ENCODE results near the gene IFT27.
"Not testable (repeated sequence)": the region's sequence is repeated elsewhere in the genome, so short reads cannot be mapped to it uniquely, and the experiment has no call there.

Gene IFT27

DNA sequence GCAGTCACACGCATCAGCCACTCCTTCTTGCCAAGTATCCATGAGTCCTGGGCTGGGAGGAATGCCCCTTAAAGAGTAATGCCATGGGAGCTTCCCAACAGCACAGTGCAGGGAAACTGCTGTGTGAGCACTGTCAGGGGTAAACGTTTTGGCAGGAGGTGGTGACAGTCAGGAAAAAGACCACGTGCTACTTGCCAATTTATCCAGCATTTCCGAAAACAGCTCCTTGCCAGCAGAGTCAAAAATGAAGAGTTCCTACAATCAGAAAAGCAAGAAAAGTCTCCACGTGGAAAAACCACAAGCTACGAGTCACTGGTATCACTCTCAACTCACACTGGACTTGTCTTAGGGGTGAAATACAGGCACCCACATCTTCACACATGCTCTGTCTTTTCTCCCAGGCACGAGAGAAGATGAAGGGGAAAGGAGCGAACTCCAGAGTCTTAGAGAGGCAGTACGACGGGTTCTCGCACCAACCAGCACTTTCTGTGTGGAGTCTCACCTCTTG is 9.9 kb downstream of the IFT27 start:
- DNase-seq (ENCODE audit: low read depth in 2 of 2, low spot score in 1 of 2): no peak

DNA sequence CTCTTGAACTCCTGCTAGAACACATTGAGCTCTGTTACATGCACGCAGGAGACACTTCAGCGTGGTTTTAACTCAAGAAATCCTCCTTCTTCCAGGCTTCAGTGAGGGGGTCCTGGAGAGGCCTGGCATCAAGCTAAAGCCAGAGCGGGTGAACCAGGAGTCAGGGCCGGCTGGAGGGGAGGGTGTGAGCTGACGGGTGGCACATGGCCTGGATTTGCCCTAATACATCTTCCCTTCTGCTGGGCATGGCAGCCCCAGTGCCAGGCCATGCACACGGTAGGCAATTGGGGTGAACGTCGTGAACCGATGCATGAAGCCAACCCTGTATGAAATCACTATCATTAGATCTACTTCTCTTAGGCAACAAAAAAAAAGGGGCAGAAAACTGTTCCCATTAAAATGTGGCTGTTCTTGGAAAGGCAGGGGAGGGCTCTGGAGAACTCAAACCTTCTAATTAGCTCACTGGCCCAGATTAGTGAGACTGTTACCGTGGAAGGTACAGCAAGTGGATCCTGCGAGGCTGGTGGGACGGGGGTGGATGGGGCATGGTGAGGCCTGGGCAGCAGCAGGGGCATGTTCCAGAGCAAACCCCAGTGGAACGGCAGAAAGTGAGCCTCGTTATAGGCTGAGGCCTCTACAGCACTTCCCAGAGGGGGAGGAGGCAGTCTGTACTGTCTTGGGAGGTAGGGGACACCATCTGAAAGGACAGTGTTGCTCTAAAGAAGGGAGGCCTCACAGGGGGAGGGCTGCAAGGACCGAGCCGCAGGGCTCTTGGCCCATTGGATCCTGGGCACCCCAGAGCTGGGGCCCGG is 10.6 kb downstream of the IFT27 start:
- no peak for DNase-seq (ENCODE audit: low read depth in 2 of 2, low spot score in 1 of 2)

GRCh38 chr22:36764641-36765040 is 11.3 kb downstream of the IFT27 start:
- no peak for DNase-seq (ENCODE audit: low read depth in 2 of 2, low spot score in 1 of 2)

DNA sequence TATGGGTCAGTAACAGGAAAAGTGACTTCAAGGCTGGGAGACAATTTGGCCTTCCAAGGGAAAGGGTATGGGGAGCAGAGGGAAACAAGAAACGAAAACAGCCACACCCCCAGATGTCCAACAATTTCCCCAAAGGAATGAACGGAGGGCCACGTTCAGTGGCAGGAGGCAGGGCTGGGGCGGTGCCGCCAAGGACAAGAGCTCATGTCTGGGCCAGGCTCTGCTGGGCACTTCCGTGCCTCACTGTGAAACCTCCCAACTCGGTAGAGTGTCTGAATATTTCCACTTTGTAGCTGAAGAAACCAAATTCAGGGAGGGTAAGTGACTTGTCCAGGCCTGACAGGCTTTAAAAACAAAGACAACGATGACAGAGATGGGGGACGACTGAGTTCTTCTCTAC is 11.9 kb downstream of the IFT27 start:
- DNase-seq (ENCODE audit: low read depth in 2 of 2, low spot score in 1 of 2): no peak

GRCh38 chr22:36763576-36763975 is 12.3 kb downstream of the IFT27 start:
- DNase-seq (ENCODE audit: low read depth in 2 of 2, low spot score in 1 of 2): no peak

DNA sequence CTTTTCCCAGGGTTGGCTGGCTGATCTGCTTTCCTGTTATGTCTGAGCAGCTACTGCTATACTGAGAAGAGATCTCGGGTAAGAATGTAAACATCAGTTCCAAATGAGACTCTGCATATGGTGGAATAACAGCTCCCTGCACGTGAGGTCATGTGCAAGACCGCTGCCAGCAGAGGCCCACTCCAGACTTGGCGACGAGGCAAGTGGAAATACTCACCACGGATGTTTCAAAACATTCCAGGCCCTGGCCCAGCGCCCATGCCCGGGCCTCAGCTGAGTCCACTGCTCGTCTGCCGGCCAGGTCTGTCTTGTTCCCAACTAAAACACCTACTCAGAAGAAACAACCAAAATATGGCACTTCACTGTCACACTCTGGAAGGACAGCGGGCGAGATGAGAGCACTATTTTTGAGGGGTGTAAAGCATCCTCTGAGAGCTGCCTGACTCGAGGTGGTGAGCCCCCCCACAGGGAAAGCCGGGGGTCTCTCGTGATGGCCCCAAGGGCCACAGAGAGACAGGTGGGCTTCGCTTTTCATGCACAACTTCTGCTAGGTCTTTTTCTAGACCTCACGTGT is 13.1 kb downstream of the IFT27 start:
- DNase-seq (ENCODE audit: low read depth in 2 of 2, low spot score in 1 of 2): no peak

GRCh38 chr22:36761553-36762240 is 14.2 kb downstream of the IFT27 start:
- no peak for DNase-seq (ENCODE audit: low read depth in 2 of 2, low spot score in 1 of 2)

DNA sequence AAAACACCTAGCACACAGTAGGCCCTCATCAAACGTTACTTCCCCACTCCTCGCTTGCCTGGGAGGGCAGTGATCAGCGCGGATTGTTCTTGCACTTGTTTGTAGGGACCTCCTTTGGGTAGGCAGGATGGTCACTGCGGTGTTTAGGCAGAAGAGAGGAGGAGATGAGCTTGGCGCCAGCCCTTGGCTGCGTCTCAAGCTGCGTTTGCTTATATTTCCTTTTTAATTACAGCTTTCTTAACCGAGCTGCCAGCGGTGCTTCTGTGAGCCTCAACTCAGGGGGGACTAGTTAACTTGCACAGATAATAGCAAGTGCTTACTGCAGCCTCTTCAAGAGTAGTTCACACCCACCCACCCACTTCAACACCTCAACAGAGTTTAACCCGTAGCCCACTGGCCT is 15.1 kb downstream of the IFT27 start:
- no peak for DNase-seq (ENCODE audit: low read depth in 2 of 2, low spot score in 1 of 2)

DNA sequence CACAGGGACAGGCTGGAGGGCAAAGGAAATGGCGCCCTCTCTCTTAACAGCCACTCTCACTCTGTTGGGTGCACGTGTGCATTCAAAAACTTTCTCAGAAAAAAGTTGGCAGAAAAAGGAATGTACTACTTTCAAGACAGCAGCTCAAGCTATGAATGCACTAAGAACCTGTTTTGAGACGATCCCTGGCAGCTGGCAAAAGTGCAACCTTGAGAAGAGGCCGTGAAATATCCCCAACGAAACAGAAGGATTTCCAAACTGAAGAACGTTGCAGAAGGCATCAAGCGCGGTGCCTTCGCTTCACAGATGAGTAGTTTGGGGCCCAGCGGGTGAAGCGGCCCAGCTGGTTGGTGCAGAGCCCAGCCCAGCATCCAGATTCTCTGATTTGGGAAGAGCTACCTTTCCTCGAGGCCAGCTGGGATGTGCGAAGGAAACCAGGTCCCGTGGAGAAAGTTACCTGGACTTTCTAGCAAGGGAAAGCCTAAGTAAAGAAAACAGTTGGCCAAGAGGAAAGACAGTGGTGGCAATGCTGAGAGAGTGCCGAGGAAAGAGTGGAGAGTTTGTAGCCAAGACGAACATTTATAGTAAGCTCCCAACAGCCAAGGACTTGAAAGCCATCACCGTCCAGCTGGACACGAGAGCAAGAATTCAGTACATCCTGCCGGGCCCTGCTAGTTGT is 16.3 kb downstream of the IFT27 start:
- no peak for DNase-seq (ENCODE audit: low read depth in 2 of 2, low spot score in 1 of 2)

- no peak for DNase-seq (ENCODE audit: low read depth in 2 of 2, low spot score in 1 of 2)
These were observed 17.1 kb downstream of the IFT27 start for GRCh38 chr22:36758792-36759271.

DNA sequence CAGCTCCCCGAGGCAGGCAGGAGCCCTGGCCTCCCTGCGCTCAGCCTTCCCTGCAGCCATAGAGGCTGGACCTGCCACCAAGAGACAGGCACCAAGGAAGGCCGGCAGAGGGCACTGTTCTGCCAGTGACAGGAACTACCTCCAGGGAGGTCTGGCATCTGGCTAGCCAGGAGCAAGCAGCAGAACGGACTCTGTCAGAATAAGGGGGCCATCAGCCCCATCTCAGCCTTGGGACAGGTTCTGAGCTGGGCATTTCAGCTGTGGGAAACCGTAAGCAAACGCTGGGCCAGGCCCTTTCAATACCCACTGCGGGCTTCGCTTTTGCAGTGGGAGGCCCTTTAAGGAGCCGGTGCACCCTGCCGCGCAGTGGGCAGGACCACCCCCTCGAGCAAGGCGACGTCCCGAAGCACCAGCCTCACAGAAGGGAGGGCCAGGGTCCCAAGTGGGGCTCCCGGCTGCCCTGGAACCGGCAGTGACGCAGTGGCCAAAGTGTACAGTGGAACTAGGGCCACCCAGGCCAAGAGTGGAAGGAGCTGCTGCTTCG is 18.2 kb downstream of the IFT27 start:
- peak; percentile 43 to 58 for DNase-seq (ENCODE audit: low read depth in 2 of 2, low spot score in 1 of 2)

GRCh38 chr22:36756746-36757655 is 18.9 kb downstream of the IFT27 start:
- no peak for DNase-seq (ENCODE audit: low read depth in 2 of 2, low spot score in 1 of 2)

- DNase-seq (ENCODE audit: low read depth in 2 of 2, low spot score in 1 of 2): no peak
These were observed 19.9 kb downstream of the IFT27 start for GRCh38 chr22:36756031-36756430.

DNA sequence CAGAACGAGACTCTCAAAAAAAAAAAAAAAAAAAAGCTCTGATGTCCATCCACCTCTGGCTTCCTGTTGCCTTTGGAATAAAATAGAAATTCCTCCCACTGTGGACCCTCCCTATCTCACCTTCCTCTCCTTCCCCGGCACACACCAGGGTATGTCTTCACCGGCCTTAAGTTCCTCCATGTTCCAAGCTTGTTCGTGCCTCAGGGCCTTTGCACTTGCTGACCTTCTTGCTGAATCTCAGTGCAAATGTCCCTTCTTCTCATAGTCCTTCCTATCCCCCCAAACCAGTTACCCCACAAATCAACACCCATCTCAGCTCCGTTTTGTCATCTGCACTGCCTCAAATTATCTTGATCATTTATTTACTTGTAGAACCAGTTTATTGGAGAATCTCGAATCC is 20.6 kb downstream of the IFT27 start:
- DNase-seq (ENCODE audit: low read depth in 2 of 2, low spot score in 1 of 2): no peak

GRCh38 chr22:36754881-36755280 is 21.0 kb downstream of the IFT27 start:
- DNase-seq (ENCODE audit: low read depth in 2 of 2, low spot score in 1 of 2): not testable (repeated sequence)

DNA sequence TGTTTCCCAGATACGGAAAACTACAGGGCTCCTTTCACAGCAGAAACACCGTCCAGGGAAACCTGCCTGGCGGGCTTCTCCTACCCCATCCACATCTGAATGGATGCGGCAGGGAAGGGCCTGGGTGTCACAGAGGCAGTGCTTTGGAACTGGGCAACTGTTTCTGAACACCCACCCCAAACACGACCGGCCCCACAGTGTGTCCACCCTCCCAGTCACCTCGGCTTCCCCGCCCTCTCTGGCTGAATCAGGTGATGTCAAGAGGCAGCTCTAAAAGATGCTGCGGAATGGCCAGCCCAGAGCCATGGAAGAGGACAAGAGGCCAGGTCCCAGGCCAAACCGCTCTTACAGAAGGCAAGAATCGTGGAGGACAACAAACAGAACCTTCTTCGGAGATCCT is 22.0 kb downstream of the IFT27 start:
- no peak for DNase-seq (ENCODE audit: low read depth in 2 of 2, low spot score in 1 of 2)

GRCh38 chr22:36753120-36753802 is 22.7 kb downstream of the IFT27 start:
- DNase-seq (ENCODE audit: low read depth in 2 of 2, low spot score in 1 of 2): no peak

- no peak for DNase-seq (ENCODE audit: low read depth in 2 of 2, low spot score in 1 of 2)
These were observed 29.4 kb downstream of the IFT27 start for GRCh38 chr22:36746375-36746970.
